ENCODE data around the gene CIPC. TPM values are rescaled to one million over a fixed set of nuclear protein-coding genes. Genes with fewer than 3 reads are reported as not detected.
A peak's percentile ranks its signal among the peaks of the same experiment; 100 is the strongest.

Gene CIPC
- total RNA-seq, 1 experiment from 2014 or later, result 20.6 TPM

DNA sequence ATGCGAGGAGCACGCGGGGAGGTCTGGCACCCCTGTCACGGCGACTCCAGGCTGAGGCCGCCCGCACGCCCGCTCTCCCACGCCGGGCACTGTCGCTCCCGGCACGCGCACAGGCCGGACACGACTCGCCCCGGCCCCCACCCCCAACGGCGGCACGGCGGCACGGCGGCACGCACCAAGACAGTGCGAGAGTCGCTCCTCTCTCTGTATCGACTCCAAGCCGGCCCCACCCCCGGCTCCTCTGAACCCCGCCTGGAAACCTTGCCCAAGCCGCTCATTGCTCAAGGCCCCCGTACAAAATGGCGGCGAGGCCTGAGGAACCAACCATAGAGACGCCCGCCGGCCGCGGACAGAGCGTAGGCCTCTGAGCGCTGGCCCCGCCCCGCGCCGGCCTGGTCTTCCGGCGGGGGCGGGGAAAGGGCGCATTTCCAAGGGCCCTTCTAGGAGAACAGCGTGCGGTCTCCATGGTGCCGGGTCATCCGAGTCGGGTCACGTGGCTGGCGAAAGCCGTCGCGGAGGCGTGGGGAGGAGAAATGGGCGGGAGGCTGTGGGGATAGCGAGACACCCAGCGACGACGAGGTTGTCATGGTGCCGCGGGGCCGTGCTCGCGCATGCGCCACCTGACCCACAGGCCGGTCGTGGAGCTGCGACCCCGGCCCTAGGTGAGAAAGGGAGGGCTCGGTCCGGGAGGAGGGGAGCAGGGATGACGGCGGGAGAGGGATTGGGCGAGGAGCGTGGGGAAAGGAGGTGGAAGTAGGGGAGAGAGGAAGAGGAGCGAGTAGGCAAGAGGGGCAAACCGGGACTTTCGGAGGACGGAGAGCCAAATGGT is at the start of gene CIPC (continued):
- TF ChIP-seq TCF7L2 (IDR thresholded peaks at IDR 0.05; ENCODE audit: borderline replicate concordance, extremely low read depth, insufficient read depth, insufficient read length) (peak; percentile 33), YY1 (IDR thresholded peaks at IDR 0.05; ENCODE audit: extremely low read depth, insufficient replicate concordance, low read depth, low read length) (peak; percentile 97), JUND (IDR thresholded peaks at IDR 0.05) (peak; percentile 28; the same call in 1 of the 2 replicates), CBX3 (IDR thresholded peaks at IDR 0.05; ENCODE audit: low read depth) (peak; percentile 77), EZH2phosphoT487 (IDR thresholded peaks at IDR 0.05; ENCODE audit: borderline replicate concordance) (no peak), SRF (IDR thresholded peaks at IDR 0.05; ENCODE audit: low read depth) (no peak), SIN3A (IDR thresholded peaks at IDR 0.05; ENCODE audit: low read depth) (no peak; the same call in none of the 2 replicates), POLR2A (IDR thresholded peaks at IDR 0.05; ENCODE audit: borderline replicate concordance, extremely low read depth, insufficient read depth, insufficient read length) (peak; percentile 38), CEBPB (IDR thresholded peaks at IDR 0.05; ENCODE audit: low read depth) (peak; percentile 76)
- TF ChIP-seq, protein P1, sequence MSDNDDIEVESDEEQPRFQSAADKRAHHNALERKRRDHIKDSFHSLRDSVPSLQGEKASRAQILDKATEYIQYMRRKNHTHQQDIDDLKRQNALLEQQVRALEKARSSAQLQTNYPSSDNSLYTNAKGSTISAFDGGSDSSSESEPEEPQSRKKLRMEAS (IDR thresholded peaks at IDR 0.05), result peak; percentile 90

DNA sequence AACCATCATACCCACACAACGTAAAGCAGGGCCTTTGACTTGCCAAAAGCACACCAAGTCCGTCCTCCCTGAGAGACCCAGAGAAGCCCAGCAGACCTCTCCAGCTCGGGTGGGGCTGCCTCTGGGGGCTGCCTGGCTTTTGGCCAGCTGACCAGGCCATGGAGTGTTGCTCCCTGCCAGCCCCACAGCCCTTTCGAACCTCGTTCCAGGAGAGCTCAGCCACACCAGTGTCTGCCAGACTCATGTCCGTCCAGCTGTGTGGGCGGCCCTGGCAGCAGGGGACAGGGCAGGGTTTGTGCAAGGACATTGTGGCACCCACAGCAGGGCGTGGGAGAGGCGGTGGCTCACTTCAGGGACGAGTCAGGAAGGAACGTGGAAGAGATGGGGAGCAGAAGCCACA is 46.9 kb upstream of the CIPC start:
- no peak overlapping the region for H3K4me3 ChIP-seq (replicated peaks in 1 of 2; ENCODE audit: low read depth in 1 of 2, low read length in 2 of 2)
- no TSS peak for BruUV-seq (replicated peaks)
- H3K9ac ChIP-seq (ENCODE audit: low read length), result no peak overlapping the region
- H3K4me1 ChIP-seq (ENCODE audit: control insufficient read depth in 1 of 2, insufficient read depth in 2 of 2, low read length in 2 of 2), result peaks cover 48 to 54% of the 10 kb centered on the region in 2 experiments
- H3K9me3 ChIP-seq (ENCODE audit: control insufficient read depth in 1 of 2, insufficient read depth in 1 of 2, low read depth in 1 of 2, low read length in 2 of 2), result no peaks in the 10 kb centered on the region
- no peaks in the 10 kb centered on the region for H3K27me3 ChIP-seq (ENCODE audit: insufficient read depth, low read length)
- H3K27ac ChIP-seq (ENCODE audit: low read depth, low read length), result peak overlapping the region; percentile 44; the same call in 1 of the 2 replicates
- ChIA-PET RAD21 (ENCODE audit: low non-redundant PET in 1 of 2, low total read pairs in 2 of 2, uncharacterized antibody in 2 of 2, unreplicated experiment in 2 of 2) (interaction anchor here in 1 of 2 experiments (1.0 kb wide), 1 partner anchor 132 kb away, joined by 3 read pairs; no protein-coding TSS in a partner anchor), CTCF (interaction anchor here (0.7 to 1.3 kb wide), 3 partner anchors 81 to 178 kb away, joined by 3 to 4 read pairs (median 4); no protein-coding TSS in a partner anchor), POLR2A (interaction anchor here (0.7 to 1.5 kb wide), 5 partner anchors 9 to 89 kb away, joined by 3 to 7 read pairs (median 3); no protein-coding TSS in a partner anchor)
- no peak overlapping the region for H2AFZ ChIP-seq (ENCODE audit: low read depth, low read length, poor library complexity, severe bottlenecking)
- no peaks in the 10 kb centered on the region for H4K20me1 ChIP-seq (ENCODE audit: insufficient read depth)
- H3K4me2 ChIP-seq (ENCODE audit: low read length), result peak overlapping the region; percentile 47
- H3K79me2 ChIP-seq (ENCODE audit: insufficient read depth, low read length), result no peaks in the 10 kb centered on the region
- ATAC-seq (no peak), DNase-seq (ENCODE audit: low read depth, low spot score) (no peak)
- H3K9me2 ChIP-seq (ENCODE audit: insufficient read depth), result no peaks in the 10 kb centered on the region
- H3K36me3 ChIP-seq (ENCODE audit: control insufficient read depth in 1 of 2, insufficient read depth in 2 of 2, low read length in 2 of 2), result no peaks in the 10 kb centered on the region
- no peak for TF ChIP-seq EGR1 (IDR thresholded peaks at IDR 0.05; ENCODE audit: low read depth)
- no peak for TF ChIP-seq RAD21 (IDR thresholded peaks at IDR 0.05; ENCODE audit: low read depth)
- no peak for TF ChIP-seq FOSL1 (IDR thresholded peaks at IDR 0.05; ENCODE audit: low read depth)
- TF ChIP-seq EZH2phosphoT487 (IDR thresholded peaks at IDR 0.05; ENCODE audit: borderline replicate concordance), result no peak
- no peak for TF ChIP-seq CBX3 (IDR thresholded peaks at IDR 0.05; ENCODE audit: low read depth)
- TF ChIP-seq TCF7L2 (IDR thresholded peaks at IDR 0.05; ENCODE audit: borderline replicate concordance, extremely low read depth, insufficient read depth, insufficient read length), result no peak
- no peak for TF ChIP-seq POLR2A (IDR thresholded peaks at IDR 0.05; ENCODE audit: borderline replicate concordance, extremely low read depth, insufficient read depth, insufficient read length)
- no peak for TF ChIP-seq YY1 (IDR thresholded peaks at IDR 0.05; ENCODE audit: extremely low read depth, insufficient replicate concordance, low read depth, low read length)
- TF ChIP-seq, protein P2, sequence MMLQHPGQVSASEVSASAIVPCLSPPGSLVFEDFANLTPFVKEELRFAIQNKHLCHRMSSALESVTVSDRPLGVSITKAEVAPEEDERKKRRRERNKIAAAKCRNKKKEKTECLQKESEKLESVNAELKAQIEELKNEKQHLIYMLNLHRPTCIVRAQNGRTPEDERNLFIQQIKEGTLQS (IDR thresholded peaks at IDR 0.05), result no peak
- no peak for TF ChIP-seq ELF1 (IDR thresholded peaks at IDR 0.05; ENCODE audit: borderline replicate concordance, low read depth)
- no peak for TF ChIP-seq SP1 (IDR thresholded peaks at IDR 0.05; ENCODE audit: low read depth)
- TF ChIP-seq, protein P3, sequence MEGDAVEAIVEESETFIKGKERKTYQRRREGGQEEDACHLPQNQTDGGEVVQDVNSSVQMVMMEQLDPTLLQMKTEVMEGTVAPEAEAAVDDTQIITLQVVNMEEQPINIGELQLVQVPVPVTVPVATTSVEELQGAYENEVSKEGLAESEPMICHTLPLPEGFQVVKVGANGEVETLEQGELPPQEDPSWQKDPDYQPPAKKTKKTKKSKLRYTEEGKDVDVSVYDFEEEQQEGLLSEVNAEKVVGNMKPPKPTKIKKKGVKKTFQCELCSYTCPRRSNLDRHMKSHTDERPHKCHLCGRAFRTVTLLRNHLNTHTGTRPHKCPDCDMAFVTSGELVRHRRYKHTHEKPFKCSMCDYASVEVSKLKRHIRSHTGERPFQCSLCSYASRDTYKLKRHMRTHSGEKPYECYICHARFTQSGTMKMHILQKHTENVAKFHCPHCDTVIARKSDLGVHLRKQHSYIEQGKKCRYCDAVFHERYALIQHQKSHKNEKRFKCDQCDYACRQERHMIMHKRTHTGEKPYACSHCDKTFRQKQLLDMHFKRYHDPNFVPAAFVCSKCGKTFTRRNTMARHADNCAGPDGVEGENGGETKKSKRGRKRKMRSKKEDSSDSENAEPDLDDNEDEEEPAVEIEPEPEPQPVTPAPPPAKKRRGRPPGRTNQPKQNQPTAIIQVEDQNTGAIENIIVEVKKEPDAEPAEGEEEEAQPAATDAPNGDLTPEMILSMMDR (IDR thresholded peaks at IDR 0.05 in 2 of 3, conservative IDR thresholded peaks at IDR 0.05 in 1 of 3; ENCODE audit: borderline replicate concordance in 1 of 3, insufficient read depth in 1 of 3, low read depth in 2 of 3, low read length in 2 of 3), result no peak
- no peak for TF ChIP-seq POLR2AphosphoS5 (IDR thresholded peaks at IDR 0.05; ENCODE audit: low read depth, low read length)
- no peak for TF ChIP-seq JUND (IDR thresholded peaks at IDR 0.05)
- intact Hi-C loops (cut with micrococcal nuclease), result no loop called here
